ENCODE results near the gene GRAMD2B.

GRAMD2B gene

DNA sequence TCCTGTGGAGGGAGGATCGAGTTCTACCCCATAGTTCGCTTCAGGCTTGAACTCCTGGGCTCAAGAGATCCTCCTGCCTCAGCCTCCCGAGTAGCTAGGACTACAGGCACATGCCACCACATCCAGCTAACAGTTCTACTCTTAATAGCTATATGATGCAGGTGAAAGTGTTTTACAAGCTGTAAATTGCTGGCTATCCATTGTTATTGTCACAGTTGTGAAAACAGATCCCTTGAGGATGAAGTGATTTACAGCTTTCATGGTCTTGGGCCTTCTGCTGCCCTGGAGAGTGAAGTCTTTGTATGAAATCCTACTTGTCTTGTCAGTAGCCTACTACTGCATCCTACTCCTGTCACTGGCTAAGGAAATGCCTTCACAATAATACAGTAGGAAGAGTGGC, 48.0 kb downstream of the GRAMD2B start:
- H3K27ac ChIP-seq, result no peak overlapping the region
- TF ChIP-seq, protein P1, sequence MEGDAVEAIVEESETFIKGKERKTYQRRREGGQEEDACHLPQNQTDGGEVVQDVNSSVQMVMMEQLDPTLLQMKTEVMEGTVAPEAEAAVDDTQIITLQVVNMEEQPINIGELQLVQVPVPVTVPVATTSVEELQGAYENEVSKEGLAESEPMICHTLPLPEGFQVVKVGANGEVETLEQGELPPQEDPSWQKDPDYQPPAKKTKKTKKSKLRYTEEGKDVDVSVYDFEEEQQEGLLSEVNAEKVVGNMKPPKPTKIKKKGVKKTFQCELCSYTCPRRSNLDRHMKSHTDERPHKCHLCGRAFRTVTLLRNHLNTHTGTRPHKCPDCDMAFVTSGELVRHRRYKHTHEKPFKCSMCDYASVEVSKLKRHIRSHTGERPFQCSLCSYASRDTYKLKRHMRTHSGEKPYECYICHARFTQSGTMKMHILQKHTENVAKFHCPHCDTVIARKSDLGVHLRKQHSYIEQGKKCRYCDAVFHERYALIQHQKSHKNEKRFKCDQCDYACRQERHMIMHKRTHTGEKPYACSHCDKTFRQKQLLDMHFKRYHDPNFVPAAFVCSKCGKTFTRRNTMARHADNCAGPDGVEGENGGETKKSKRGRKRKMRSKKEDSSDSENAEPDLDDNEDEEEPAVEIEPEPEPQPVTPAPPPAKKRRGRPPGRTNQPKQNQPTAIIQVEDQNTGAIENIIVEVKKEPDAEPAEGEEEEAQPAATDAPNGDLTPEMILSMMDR (conservative IDR thresholded peaks at IDR 0.05), result no peak

DNA sequence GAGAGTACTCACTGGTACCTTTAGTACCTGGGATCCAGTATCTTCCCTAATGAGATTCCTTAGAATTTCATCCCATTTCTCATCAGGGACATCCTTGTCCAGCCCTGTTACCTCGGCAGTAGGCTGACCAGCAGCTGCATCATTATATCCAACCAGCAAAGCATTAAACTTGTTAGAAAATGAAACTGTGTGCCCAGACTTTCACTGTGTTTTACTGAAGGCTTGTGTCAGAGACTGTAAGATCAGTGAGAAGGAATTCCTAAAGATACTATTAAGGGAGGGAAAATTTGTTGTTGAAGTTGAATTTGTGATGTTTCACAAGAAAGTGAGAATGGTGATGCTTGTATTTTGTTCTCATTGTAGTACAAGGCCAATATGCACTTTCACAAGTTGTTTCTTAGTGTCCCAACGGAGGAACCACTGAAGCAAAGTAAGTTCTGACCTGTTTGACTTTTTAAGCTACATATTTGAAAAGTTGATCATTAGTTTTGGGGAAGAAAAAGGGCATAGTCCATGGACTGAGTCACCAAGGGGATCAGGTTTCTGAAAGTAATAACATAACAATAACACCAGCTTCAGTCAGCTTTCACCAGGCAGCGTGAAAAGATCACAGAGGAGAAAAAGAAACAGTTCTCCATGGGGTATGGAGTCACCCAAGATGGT, 48.8 kb downstream of the GRAMD2B start:
- H3K27ac ChIP-seq, result no peak overlapping the region
- TF ChIP-seq, protein P1 (conservative IDR thresholded peaks at IDR 0.05), result no peak

DNA sequence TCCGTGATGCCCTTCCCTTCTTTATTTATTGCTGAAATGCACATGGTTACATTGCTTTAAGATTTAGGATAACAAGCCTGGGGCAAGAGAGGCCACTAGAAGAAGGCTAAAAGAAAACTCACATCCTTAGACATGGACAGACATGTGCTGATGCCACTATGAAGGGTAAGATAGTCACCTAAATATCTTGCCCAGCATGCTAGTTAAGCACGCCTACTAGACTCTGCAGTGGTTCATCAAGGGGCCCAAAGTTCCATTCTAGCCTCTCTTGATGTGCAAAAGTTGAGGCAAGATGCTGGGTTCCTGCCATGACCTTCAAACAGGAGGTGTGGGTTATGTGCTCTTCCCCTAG, 49.3 kb downstream of the GRAMD2B start:
- no peak overlapping the region for H3K27ac ChIP-seq
- TF ChIP-seq, protein P1 (conservative IDR thresholded peaks at IDR 0.05), result no peak

DNA sequence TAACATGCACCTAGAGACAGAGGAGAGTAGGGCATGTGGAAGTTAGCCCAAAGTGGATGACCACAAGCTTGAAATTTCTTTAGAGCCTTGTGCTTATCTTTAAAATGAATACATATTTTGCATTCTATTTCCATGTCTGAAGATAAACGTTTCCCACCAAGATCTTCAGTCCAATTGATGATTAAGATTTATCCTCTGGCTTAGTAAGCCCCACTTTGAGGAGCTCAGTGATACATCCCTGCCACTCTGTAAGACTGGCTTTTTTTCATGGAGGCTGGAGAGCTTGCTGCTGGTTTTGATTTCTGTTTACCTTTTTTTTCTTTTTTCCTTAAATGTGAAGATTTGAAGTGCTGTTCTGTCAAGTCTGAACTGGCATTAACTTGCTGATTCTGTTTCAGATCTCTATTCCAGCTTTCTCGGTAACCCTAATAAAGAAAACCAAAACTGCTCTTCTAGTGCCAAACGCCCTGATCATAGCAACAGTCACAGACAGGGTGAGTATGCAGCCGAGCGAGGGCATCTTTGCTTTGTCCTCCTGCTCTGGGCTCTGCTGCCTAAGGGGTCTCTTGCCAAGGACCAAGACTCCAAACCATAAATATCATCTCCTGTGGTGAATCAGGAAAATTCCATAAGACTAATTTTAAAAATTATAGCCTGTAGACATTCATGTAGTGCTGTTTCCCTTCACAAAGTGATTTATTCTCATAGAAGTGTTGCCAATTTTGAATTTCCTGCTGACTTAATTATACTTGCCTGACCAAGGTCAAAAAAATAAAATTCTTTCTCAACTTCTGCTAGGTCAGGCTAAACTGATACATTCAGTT, 54.3 kb downstream of the GRAMD2B start:
- no peak overlapping the region for H3K27ac ChIP-seq
- TF ChIP-seq, protein P1 (conservative IDR thresholded peaks at IDR 0.05), result no peak

GRCh38 chr5:126479810-126480209, 56.6 kb downstream of the GRAMD2B start:
- TF ChIP-seq, protein P1 (conservative IDR thresholded peaks at IDR 0.05), result no peak
- no peak overlapping the region for H3K27ac ChIP-seq

GRCh38 chr5:126480824-126481223, 57.6 kb downstream of the GRAMD2B start:
- no peak overlapping the region for H3K27ac ChIP-seq
- TF ChIP-seq, protein P1 (conservative IDR thresholded peaks at IDR 0.05), result no peak

GRCh38 chr5:126481243-126481642, 58.0 kb downstream of the GRAMD2B start:
- TF ChIP-seq, protein P1 (conservative IDR thresholded peaks at IDR 0.05), result no peak

More at GRCh38 chr5:126481243-126481642, 58.0 kb downstream of the GRAMD2B start:
- H3K27ac ChIP-seq, result no peak overlapping the region

Data from VCaP (cell line).